SK-N-SH treated with all-trans-retinoic acid at 6 μM for 48 hours (cell line): ENCODE results near the gene RAB2B.
"Not testable (repeated sequence)": the region's sequence is repeated elsewhere in the genome, so short reads cannot be mapped to it uniquely, and the experiment has no call there.

ENCODE experiments used
- ATAC-seq: fragments of 200-7000 bp; cut with Tn5 transposase; 3 replicates; pipeline ENCODE4 v1.9.1; 2020; ENCODE audit warnings: mild to moderate bottlenecking, moderate library complexity
- ARNTL ChIP-seq: fragments of 450-650 bp; formaldehyde crosslinking; IDR thresholded peaks from 2 replicates; pipeline ENCODE4 v1.5.0; 2020; ENCODE audit warnings: low read depth, mild to moderate bottlenecking, moderate library complexity, borderline replicate concordance
- BACH2 ChIP-seq: fragments of 250-450 bp; sonication (Bioruptor Pico); IDR thresholded peaks from 2 replicates; pipeline ENCODE4 v1.9.0; 2021; ENCODE audit warnings: mild to moderate bottlenecking, borderline replicate concordance
- CREB5 ChIP-seq: fragments of 250-450 bp; sonication (Bioruptor Pico); IDR thresholded peaks from 2 replicates; pipeline ENCODE4 v1.5.1; 2020; ENCODE audit warnings: low read depth, mild to moderate bottlenecking, moderate library complexity
- CSDC2 ChIP-seq: fragments of 250-450 bp; sonication (Bioruptor Pico); IDR thresholded peaks from 2 replicates; pipeline ENCODE4 v1.5.0; 2020; ENCODE audit warnings: mild to moderate bottlenecking, moderate library complexity
- CSRNP3 ChIP-seq: fragments of 250-450 bp; sonication (Bioruptor Pico); IDR thresholded peaks from 2 replicates; pipeline ENCODE4 v1.5.1; 2021; ENCODE audit warnings: mild to moderate bottlenecking, moderate library complexity
- ESRRG ChIP-seq: fragments of 250-450 bp; sonication (Bioruptor Pico); IDR thresholded peaks from 2 replicates; pipeline ENCODE4 v1.6.1; 2021; ENCODE audit warnings: mild to moderate bottlenecking
- ISL1 ChIP-seq: fragments of 250-450 bp; sonication (Bioruptor Pico); IDR thresholded peaks from 2 replicates; pipeline ENCODE4 v2.1.2; 2022; ENCODE audit warnings: mild to moderate bottlenecking, moderate library complexity
- OSR1 ChIP-seq: fragments of 250-450 bp; sonication (Bioruptor Pico); IDR thresholded peaks from 2 replicates; pipeline ENCODE4 v1.8.0; 2022; ENCODE audit warnings: moderate library complexity, mild to moderate bottlenecking, inconsistent platforms
- PATZ1 ChIP-seq: fragments of 250-450 bp; sonication (Bioruptor Pico); IDR thresholded peaks from 2 replicates; pipeline ENCODE4 v1.8.0; 2020; ENCODE audit warnings: mild to moderate bottlenecking, moderate library complexity, borderline replicate concordance
- POU6F1 ChIP-seq: fragments of 250-450 bp; sonication (Bioruptor Pico); IDR thresholded peaks from 2 replicates; pipeline ENCODE4 v1.8.0; 2021; ENCODE audit warnings: low read depth, mild to moderate bottlenecking, moderate library complexity, borderline replicate concordance
- PPARA ChIP-seq: fragments of 250-450 bp; sonication (Bioruptor Pico); IDR thresholded peaks from 2 replicates; pipeline ENCODE4 v1.5.0; 2020; ENCODE audit warnings: mild to moderate bottlenecking, borderline replicate concordance
- RARB ChIP-seq: fragments of 250-450 bp; sonication (Bioruptor Pico); IDR thresholded peaks from 2 replicates; pipeline ENCODE4 v1.8.0; 2021; ENCODE audit warnings: mild to moderate bottlenecking, moderate library complexity
- SNAI2 ChIP-seq: fragments of 250-450 bp; sonication (Bioruptor Pico); IDR thresholded peaks from 2 replicates; pipeline ENCODE4 v1.5.0; 2020; ENCODE audit warnings: mild to moderate bottlenecking, moderate library complexity
- TCF4 ChIP-seq: fragments of 250-450 bp; sonication (Bioruptor Pico); IDR thresholded peaks from 2 replicates; pipeline ENCODE4 v1.8.0; 2021; ENCODE audit warnings: mild to moderate bottlenecking, moderate library complexity, borderline replicate concordance
- TOX ChIP-seq: fragments of 250-450 bp; sonication (Bioruptor Pico); IDR thresholded peaks from 2 replicates; pipeline ENCODE4 v1.8.0; 2021; ENCODE audit warnings: mild to moderate bottlenecking, moderate library complexity, borderline replicate concordance
- ZFP3 ChIP-seq: fragments of 250-450 bp; sonication (Bioruptor Pico); IDR thresholded peaks from 2 replicates; pipeline ENCODE4 v1.5.0; 2020; ENCODE audit warnings: mild to moderate bottlenecking, moderate library complexity
- ZFP30 ChIP-seq: fragments of 450-650 bp; formaldehyde crosslinking; IDR thresholded peaks from 2 replicates; pipeline ENCODE4 v1.5.0; 2022; ENCODE audit warnings: mild to moderate bottlenecking, moderate library complexity
- ZNF565 ChIP-seq: fragments of 450-650 bp; formaldehyde crosslinking; conservative IDR thresholded peaks from 2 replicates; pipeline ENCODE4 v1.5.0; 2020; ENCODE audit warnings: low read depth, mild to moderate bottlenecking, moderate library complexity
- ZNF70 ChIP-seq: fragments of 450-650 bp; formaldehyde crosslinking; IDR thresholded peaks from 2 replicates; pipeline ENCODE4 v1.5.0; 2020; ENCODE audit warnings: mild to moderate bottlenecking, moderate library complexity
- ZNF8 ChIP-seq: fragments of 450-650 bp; formaldehyde crosslinking; IDR thresholded peaks from 2 replicates; pipeline ENCODE4 v1.5.0; 2020; ENCODE audit warnings: mild to moderate bottlenecking, moderate library complexity

Gene RAB2B

DNA sequence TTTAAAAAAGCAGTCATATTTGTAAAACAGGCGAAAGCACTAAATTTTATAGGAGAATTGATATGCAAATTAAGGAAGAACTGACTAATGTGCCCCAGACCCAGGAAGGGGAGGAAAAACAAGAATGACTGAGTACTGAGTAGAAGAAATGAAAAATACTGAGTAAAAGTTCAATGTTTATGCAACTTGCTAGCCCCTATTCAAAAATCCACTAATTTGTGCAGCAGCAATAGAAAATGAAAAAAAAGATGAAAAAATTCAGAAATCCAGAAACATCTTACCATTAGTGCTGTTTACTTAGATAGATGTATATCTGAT is 26.9 kb downstream of the RAB2B start:
- no peak for ATAC-seq
- no peak for TF ChIP-seq ZNF565 (CRISPR knock-in tag)
- no peak for TF ChIP-seq TCF4 (CRISPR knock-in tag)
- no peak for TF ChIP-seq ZNF8 (CRISPR knock-in tag)
- TF ChIP-seq CSDC2 = no peak
- no peak for TF ChIP-seq ZFP30 (CRISPR knock-in tag)
- TF ChIP-seq PPARA (CRISPR knock-in tag) = no peak
- TF ChIP-seq ARNTL = no peak
- no peak for TF ChIP-seq ZFP3 (CRISPR knock-in tag)
- TF ChIP-seq POU6F1 (CRISPR knock-in tag) = no peak
- TF ChIP-seq ESRRG (CRISPR knock-in tag) = no peak
- no peak for TF ChIP-seq CSRNP3
- no peak for TF ChIP-seq BACH2
- TF ChIP-seq ZNF70 = no peak
- no peak for TF ChIP-seq RARB (CRISPR knock-in tag)
- TF ChIP-seq TOX (CRISPR knock-in tag) = no peak
- no peak for TF ChIP-seq PATZ1 (CRISPR knock-in tag)
- no peak for TF ChIP-seq OSR1 (CRISPR knock-in tag)
- TF ChIP-seq ISL1 = no peak

- not testable (repeated sequence) for ATAC-seq
Observed at GRCh38 chr14:21442657-21443056, 34.1 kb downstream of the RAB2B start.

DNA sequence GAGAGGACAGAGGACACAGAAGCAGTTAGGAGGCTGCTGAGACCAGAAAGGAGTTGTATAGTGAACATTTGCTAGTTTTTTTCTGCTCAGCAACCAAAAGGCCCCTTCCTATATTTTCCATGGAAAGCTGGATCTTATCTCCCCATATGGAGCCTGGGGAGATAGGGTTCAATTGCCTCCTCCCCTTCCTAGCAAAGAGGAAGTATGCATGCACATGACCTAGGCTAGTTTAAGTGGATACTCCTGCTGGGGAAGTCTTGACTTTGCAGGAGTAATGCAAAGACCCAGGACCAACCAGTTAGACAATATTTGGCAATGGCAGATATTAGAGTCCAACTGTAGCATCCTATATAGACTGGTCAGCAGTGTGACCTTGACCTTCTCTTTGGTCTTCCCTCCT is 35.9 kb downstream of the RAB2B start:
- ATAC-seq = no peak
- TF ChIP-seq ISL1 (no peak), TCF4 (CRISPR knock-in tag) (no peak), CSRNP3 (no peak), ZNF8 (CRISPR knock-in tag) (no peak), ZFP30 (CRISPR knock-in tag) (no peak), ZNF565 (CRISPR knock-in tag) (no peak), CSDC2 (no peak), PPARA (CRISPR knock-in tag) (no peak), SNAI2 (CRISPR knock-in tag) (no peak), BACH2 (no peak), ESRRG (CRISPR knock-in tag) (no peak), ZNF70 (no peak), PATZ1 (CRISPR knock-in tag) (no peak), CREB5 (no peak), TOX (CRISPR knock-in tag) (no peak), RARB (CRISPR knock-in tag) (no peak), ARNTL (no peak), POU6F1 (CRISPR knock-in tag) (no peak)
- TF ChIP-seq, all 23 proteins: peak for 0
